HTR-8/SVneo (cell line): ENCODE results near the gene PDS5A.
"Not testable (repeated sequence)": the region's sequence is repeated elsewhere in the genome, so short reads cannot be mapped to it uniquely, and the experiment has no call there.

Experiments used
- DNase-seq: peaks from one replicate; pipeline ENCODE4 v3.0.0; 2011; ENCODE audit warnings: low spot score, mixed read lengths; ENCODE audit not compliant: insufficient read length
- FAIRE-seq: peaks from 2 replicates; lab custom pipeline; 2011; peaks lifted over from hg19 to GRCh38; lab: Jason Lieb, UNC

PDS5A gene

DNA sequence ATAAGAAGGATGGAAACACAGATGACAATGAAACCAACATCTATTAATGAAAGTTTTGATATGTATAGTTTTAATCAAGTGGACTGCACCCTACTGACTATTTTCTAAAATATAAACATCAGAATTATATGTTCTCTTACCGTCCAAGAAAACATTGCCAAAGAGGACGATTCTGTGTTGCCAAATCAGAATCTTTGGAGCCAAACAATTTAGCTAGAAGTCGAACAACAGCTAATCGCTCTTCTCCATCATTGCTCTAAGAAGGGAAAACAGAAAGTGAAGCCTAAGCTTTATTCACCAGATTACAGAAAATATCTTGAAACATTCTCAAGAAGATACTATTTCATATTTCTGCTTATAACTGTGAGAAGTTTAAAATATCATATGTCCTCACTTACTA lies 64.2 kb downstream of the PDS5A start:
- FAIRE-seq (no peak), DNase-seq (no peak)

DNA sequence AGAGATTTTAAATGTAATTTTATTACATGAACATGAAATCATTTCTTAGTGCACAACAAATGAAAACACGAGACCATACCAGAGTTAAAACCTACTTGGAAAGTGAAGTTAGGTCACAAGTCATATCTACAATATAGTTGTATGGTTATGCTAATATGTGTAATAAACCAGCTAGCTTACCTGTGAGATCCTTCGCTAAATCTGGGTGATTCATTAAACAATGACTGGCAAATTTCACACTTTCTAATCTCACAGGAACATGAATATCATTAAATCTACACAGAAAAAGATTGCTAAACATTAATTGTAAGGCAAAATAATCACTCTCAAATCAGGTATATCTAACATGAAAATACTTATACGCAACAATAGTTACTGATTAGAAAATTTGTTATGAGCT lies 67.6 kb downstream of the PDS5A start:
- DNase-seq (no peak), FAIRE-seq (no peak)

DNA sequence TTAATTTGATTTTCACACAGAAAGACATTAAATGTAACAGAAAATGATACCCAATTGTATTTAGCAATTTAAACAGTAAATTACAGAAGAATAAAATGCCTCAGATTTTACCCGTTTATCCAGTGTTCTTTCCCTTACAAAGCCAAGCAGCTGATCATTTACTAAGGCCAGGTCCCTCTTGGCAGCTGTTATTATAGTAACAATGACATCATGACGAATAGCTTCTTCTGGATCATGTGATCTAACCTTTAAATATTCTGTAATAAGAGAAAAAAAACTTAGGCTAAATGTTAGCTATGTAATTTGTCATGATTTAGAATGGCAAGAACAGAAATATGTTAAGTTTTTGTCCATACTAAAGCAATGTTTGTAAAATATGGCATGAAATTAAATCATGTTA lies 69.4 kb downstream of the PDS5A start:
- FAIRE-seq (no peak), DNase-seq (no peak)

DNA sequence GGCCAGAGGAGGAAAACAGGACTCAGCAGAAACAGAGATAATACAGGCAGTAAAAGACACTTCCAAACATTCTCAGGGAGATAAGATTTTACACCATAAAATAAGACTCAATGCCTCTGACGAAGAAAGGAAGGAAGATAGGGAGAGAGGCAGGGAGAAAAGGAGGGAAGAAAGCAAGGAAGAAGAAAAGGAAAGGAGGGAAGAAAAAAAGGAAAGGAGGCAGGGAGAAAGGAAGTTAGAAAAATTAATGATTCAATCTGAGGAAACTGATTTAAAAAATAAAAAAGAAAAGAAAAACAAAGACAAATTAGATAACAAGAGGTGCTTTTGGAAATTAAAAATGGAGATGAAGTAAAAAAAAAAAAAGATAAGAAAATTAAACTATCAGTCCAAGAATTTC lies 72.1 kb downstream of the PDS5A start:
- DNase-seq, result no peak
- no peak for FAIRE-seq

DNA sequence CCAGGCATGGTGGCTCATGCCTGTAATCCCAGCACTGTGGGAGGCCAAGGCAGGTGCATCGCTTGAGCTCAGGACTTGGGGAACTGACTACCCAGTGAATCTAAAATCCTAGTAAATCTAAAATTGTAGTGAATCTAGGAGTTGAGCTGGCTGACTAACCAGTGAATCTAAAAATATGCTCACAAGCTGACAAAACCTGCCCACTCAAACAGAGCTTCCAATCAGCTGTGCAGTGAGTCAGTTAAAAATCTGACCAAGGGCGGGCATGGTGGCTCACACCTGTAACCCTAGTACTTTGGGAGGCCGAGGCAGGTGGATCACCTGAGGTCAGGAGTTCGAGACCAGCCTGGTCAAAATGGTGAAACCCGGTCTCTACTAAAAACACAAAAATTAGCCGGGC lies 72.7 kb downstream of the PDS5A start:
- not testable (repeated sequence) for FAIRE-seq

DNA sequence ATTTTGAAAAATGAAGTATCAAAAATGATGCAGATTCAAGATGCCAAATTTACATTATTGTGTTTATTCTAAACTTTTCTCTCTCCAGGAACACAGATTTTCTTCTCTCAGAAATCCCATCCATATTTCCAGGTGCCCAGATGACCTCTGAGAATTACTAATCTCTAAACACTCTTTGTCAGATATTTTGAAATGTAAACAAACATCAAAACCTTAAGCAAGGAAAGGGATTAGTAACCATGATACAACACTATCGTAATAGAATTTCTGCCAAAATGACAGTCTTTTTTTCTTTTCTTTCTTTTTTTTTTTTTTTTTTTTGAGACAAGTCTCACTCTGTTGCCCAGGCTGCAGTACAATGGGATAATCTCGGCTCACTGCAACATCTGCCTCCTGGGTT lies 76.7 kb downstream of the PDS5A start:
- FAIRE-seq (no peak), DNase-seq (no peak)

More for the DNA sequence above, 72.7 kb downstream of the PDS5A start:
- not testable (repeated sequence) for DNase-seq

DNA sequence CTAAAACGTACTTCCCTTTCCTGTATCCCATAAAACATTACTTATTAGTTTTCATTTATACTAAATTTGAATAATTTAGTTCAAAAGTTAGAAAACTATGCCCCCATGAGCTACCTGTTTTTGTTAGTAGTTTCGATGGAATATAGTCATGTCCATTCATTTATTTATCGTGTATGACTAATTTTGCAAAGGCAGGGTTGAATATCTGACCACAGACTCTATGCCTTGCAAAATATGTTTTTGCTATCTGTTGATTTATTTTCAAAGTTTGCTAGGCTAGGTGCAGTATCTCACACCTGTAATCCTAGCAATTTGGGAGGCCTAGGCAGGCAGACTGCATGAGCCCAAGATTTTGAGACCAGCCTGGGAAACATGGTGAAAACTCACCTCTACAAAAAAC lies 78.4 kb downstream of the PDS5A start:
- FAIRE-seq (no peak), DNase-seq (no peak)

DNA sequence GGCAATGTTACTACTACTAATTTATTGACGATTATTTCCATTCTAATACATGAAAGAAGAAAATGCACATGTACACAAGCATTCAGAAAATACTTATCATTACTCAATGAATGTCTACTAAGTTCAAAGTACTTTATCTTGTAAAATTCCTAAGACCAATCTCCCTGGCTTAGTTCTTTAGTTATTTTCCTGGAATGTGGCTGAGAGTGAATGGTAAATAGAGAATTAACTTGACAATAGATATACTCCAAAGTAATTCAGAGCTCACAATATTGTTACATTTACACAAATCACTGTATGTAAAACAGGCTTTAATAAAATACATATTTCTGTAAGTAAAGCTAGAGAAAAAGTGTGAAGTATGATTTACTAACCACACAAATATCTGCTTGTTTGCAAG lies 79.7 kb downstream of the PDS5A start:
- DNase-seq, result no peak
- no peak for FAIRE-seq

DNA sequence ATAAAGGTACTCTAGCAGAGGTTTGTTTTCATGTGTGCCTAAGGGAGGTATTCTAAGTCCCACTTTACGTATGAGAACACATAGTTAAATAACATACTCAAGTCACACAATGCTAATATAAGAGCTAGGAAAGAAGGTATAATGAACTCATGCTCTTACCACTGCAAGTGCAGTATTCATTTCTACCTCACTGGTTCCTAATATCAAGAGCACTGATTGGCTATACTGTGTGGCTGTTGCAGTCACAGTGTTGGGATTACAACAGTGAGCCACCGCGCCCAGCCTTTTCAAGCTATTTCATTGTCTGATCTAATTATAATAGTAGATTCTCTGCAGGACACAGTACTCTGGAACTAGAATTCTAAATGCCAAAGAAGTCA lies 84.0 kb downstream of the PDS5A start:
- no peak for FAIRE-seq
- no peak for DNase-seq

DNA sequence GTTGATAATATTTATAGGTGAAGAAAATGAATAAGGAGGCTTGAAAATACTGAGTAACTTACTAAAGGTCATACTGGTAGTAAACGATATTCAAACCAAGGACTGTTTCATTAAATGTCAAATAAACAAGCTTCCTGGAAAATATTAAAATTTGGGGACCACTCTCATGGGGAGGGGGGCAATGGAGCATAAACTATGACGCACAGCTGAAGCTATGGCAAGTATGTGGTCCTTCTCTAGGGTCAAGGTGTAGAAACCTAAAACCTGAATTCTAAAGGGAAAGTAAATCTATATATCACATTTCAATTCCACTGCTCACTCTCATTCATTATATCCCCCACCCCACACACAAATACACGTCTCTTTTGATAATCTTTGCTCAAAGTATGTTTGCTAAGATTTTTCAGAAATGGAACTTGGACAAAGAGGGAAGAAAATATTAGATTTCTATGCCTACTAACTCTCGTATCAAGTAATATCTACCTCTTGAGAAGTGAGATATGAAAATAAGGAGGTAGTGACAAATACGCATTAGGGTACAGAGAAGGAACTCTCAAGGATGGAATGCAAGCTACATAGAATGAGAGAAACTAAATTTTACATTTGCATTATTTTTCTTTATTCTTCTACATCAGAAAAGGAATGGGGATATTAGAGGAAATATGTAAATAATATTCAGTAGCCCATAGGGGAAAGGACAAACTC lies 84.6 kb downstream of the PDS5A start:
- DNase-seq (no peak), FAIRE-seq (no peak)

DNA sequence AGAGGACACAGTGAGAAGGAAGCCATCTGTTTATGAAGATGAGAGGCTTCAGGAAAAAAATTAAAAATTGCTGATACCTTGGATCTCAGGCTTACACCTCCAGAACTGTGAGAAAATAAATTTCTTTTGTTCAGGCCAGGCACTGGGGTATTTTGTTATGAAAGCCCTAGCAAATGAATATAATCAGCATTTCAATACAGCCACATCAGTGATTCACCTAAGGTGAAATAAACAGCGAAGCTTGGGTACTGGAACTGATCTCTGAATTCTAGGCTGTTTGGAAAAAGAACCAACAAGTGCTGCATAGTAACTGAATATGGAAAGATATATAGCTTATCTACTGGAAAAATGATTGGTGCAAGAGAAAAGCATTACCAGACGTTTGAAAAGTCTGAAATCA lies 88.5 kb downstream of the PDS5A start:
- DNase-seq (no peak), FAIRE-seq (no peak)

DNA sequence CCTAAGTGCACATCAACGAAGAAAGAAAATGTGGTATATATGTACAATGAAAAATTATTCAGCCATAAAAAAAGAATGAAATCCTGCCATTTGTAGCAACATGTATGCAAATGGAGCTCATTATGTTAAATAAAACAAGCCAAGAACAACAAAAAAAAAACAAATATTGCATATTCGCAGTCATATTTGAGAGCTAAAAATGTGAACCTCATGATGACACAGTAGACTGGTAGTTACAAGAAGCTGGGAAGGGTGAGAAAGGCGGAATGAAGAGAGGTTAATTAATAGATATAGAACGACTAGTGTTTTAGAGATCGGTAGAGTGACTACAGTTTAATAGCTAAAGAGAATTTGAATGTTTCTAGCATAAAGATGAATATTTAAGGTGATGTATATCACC lies 89.2 kb downstream of the PDS5A start:
- DNase-seq, result no peak
- no peak for FAIRE-seq

DNA sequence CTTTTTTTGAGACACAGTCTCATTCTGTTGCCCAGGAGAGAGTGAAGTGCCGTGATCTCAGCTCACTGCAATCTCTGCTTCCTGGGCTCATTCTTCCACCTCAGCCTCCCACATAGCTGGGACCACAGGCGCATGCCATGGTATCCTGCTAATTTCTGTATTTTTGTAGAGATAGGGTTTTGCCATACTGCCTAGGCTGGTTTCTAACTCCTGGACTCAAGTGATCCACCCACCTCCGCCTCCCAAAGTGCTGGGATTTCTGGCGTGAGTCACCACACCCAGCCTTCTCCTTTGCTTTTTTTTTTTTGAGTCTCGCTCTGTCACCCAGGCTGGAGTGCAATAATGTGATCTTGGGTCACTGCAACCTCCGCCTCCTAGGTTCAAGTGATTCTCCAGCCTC lies 94.1 kb downstream of the PDS5A start:
- FAIRE-seq, result no peak
- DNase-seq, result no peak

DNA sequence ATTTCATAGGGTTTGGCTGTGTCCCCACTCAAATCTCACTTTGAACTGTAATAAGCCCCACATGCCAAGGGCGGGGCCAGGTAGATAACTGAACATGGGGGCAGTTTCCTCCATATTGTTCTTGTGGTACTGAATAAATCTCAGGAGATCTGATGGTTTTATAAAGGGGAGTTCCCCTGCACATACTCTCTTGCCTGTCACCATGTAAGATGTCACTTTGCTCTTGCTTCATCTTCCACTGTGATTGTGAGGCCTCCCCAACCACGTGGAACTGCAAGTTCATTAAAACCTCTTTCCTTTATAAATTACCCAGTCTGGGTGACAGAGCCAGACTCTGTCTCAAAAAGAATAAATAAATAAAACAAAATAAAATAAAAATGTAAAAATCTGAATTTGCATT lies 95.9 kb downstream of the PDS5A start:
- no peak for FAIRE-seq

DNA sequence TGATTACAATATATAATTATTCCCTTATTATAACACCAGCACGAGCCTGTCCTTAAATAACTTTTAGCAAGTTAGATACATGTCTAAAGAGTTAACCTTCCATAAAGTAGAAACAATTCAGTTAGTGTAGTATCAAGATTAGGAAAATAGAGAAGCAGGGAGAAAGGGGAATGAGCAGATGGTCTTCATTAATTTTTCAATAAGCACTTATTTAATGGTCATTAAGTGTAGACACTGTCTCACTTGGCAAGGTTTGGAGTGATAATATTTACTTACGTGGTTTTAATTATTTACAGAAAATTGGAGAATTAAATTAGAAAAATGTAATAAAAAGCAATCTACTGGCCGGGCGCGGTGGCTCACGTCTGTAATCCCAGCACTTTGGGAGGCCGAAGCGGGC lies 99.7 kb downstream of the PDS5A start:
- DNase-seq (no peak), FAIRE-seq (no peak)

More for the DNA sequence above, 95.9 kb downstream of the PDS5A start:
- no peak for DNase-seq

DNA sequence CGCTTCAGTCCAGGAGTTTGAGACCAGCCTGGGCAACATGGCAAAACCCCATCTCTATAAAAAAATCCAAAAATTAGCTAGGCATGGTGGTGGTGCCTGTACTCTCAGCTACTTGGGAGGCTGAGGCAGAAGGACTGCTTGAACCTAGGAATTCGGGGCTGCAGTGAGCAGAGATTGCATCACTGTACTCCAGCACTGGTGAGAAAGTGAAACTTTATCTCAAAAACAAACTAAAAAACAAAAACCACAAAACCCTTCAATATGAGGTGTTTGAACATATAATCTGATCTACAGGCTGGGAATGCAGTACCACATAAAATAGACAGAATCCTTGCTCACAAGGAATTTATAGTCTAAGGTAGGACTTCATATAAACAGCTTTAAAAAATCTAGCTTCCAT lies 103.9 kb downstream of the PDS5A start:
- FAIRE-seq, result no peak
- no peak for DNase-seq

DNA sequence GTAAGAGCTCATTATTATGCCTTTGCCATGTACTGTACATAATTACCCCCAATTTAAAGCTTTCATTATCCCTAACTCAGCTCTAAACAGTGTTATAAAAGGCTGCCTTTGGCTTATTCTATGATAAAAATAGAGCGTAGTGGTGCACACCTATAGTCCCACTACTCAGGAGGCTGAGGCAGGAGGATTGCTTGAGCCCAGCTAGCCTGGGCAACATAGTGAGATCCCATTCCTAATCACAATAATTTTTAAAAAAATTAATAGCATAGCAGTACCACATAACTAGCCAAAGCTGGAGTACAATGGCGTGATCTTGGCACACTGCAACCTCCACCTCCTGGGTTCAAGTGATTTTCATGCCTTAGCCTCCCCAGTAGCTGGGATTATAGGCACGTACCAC lies 112.4 kb downstream of the PDS5A start:
- FAIRE-seq (no peak), DNase-seq (no peak)

DNA sequence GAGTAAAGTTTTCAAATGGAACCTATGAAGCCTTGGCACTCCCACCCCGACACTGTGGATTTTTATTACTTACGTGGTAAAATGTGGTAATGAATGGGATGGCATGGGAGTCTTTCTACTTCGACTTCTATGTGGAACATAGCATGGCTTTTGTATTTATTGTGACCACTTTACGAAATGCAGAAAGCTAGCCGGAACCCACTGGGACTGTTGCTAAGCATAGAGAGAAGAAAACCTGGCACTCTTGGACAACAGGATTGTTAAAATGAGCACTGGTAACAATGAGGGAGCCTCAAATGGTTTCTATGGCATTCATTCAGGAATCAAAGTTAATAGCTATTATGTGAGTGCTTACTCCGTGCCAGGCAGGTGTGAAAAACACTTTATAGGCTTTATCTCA lies 113.3 kb downstream of the PDS5A start:
- no peak for FAIRE-seq
- DNase-seq, result no peak

DNA sequence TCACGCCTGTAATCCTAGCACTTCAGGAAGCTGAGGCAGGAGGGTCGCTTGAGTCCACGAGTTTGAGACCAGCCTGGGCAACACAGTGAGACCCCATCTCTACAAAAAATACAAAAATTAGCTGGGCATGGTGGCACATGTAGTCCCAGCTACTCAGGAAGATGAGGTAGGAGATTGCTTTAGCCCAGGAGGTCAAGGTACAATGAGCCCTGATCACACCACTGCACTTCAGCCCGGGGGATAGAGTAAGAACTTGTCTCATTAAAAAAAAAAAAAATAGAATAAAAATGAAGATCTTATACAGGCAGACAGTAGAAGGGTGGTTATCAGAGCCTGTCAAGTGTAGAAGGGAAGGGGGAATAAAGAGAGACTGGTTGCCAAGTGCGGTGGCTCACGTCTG lies 116.9 kb downstream of the PDS5A start:
- DNase-seq, result no peak
- FAIRE-seq, result no peak

DNA sequence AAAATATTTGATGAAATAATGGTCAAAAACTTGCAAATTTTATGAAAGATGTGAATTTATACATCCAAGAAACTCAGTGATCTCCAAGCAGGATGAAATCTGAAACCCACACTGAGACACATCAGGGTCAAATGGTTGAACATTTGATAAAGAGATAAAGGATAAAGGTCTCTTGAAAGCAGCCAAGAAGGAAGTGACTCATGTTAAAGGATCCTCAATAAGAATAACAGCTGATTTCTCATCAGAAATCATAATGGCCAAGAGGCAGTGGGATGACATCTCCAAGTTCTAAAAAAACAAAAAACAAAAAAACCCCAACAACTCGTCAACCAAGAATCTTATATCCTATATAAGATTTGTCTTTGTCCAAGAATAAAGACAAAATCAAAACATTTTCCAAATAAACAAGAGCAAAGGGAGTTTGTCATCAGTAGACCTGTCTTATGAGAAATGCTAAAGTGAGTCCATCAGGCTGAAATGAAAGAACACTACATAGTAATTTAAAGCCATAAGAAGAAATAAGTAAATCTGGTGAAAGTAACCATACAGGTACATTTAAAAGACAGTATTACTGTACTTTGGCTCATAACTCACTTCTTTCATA lies 121.7 kb downstream of the PDS5A start:
- peak; percentile 32 for DNase-seq
- FAIRE-seq, result no peak

DNA sequence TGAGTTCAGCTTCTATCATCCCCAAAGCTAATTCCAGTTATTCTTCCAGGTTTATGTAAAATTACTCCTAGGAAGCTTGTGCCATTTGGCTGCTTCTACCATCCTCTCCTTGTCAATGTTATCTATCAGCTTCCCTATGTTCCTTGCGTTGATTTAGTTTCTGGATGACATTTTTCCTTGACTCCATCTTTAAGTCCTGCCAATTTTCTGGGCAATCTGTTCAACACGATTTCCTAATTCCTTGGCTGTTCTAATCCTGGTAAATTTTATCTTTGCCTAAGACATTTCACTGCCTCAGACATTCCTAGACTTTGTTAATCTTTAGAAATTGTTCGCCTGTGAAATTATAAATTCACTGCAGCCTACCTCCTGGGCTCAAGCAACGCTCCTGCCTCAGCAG lies 125.1 kb downstream of the PDS5A start:
- no peak for FAIRE-seq
- DNase-seq, result no peak

DNA sequence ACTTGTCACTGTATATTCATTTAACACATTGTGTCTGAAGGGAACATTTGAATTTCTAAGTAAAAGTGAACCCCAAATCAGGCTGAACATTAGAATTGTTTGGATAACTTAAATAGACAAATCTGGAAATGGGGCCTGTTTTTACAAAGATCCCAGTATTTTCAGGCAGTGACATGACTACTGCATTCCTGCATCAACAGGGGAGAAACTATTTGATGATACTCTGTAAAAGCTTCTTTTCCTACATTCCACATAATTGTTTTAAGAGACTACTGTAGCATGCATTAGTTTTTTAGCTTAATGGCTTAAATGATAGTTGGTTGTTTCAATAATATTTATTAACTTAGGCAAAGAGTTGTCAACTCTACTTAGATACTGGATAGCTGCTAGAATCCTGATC lies 127.0 kb downstream of the PDS5A start:
- no peak for FAIRE-seq
- DNase-seq, result no peak
